Naive B cell (primary cell): Measurements from ENCODE around the gene CMTM7. TPM values are rescaled to one million over a fixed set of nuclear protein-coding genes. Genes with fewer than 3 reads are reported as not detected.

Source experiments
- ATAC-seq, 2 donors: fragments of 150-1000 bp; cut with Tn5 transposase; 2 replicates each; pipeline ENCODE4 v1.10.0; 2021; ENCODE audit warnings: low read depth in 2 of 2, mild to moderate bottlenecking in 2 of 2, moderate library complexity in 2 of 2
- DNase-seq: peaks from one replicate; pipeline ENCODE4 v3.0.0; 2022
- H3K27ac Mint-ChIP-seq, 6 donors: one replicate each; pipeline ENCODE4 v1.8.0; 2020 to 2022; ENCODE audit warnings: mild to moderate bottlenecking in 6 of 6, mixed read lengths in 6 of 6, moderate library complexity in 5 of 6, inconsistent platforms in 2 of 6
- H3K27me3 Mint-ChIP-seq, 3 donors: one replicate each; pipeline ENCODE4 v1.8.0; 2021 to 2022; ENCODE audit warnings: mixed read lengths in 3 of 3, mild to moderate bottlenecking in 1 of 3
- H3K36me3 Mint-ChIP-seq, 2 donors: one replicate each; pipeline ENCODE4 v1.8.0; 2020 to 2022; ENCODE audit warnings: mixed read lengths in 2 of 2, inconsistent platforms in 1 of 2, mild to moderate bottlenecking in 1 of 2
- H3K4me1 Mint-ChIP-seq, 3 donors: one replicate each; pipeline ENCODE4 v1.8.0; 2020 to 2022; ENCODE audit warnings: mixed read lengths in 3 of 3, inconsistent platforms in 1 of 3, mild to moderate bottlenecking in 1 of 3, moderate library complexity in 1 of 3
- H3K4me3 Mint-ChIP-seq, 8 donors: one replicate each; pipeline ENCODE4 v1.8.0; 2020 to 2022; ENCODE audit warnings: mild to moderate bottlenecking in 8 of 8, mixed read lengths in 8 of 8, moderate library complexity in 8 of 8, inconsistent platforms in 2 of 8
- H3K9me3 Mint-ChIP-seq, 7 donors: one replicate each; pipeline ENCODE4 v1.8.0; 2020 to 2022; ENCODE audit warnings: mixed read lengths in 7 of 7, mild to moderate bottlenecking in 5 of 7, inconsistent platforms in 2 of 7, moderate library complexity in 1 of 7
- polyA plus RNA-seq, 6 donors: library from polyadenylated mRNA; unstranded; fragments of 300-500 nt; fragmentation: Illumina TruSeq; gene quantifications; one replicate each; pipeline ENCODE4 v1.2.3, GENCODE V29; 2021; ENCODE audit warnings: low read depth in 6 of 6

Gene CMTM7
- polyA plus RNA-seq, 6 donors from 2014 or later = 56.8 to 116 (median 73.3) TPM

DNA sequence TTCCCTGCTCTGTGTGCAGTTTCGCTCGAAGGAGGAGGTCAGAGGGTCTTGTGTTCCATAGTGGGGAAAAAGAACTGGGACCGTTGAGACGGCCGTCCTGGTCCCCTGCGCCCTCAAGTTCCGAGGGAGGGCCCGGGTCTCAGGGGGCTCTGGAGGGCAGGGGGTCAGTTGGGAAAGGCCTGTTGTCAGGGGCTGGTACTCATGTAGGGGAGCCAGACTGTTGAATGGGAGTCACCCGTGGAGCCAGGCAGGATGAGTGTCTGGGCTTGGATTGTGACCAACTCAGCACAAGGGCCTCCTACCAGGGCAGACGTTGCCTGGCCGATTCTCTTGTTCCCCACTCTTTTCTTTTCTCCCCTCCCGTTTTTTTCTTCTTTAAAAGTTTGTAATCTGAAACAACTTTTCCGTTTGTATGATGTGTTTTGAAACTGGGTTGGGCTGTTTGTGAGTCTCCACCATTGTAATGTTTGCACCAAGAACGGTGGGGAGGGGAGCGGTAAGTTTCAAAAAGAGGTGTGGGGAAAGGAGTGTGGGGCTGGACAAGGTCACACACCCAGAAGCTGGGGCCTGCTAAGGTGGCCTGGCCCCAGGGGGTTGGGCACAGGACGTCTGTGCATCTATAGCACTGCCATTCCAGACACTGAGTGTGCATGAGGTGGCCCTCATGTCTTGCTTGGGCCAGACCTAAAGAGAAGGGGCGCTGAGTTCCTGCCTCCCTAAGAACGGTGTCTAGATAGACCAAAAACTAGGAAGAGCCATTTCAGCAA is 1.1 kb downstream of the CMTM7 start:
- no peaks in the 10 kb centered on the region for H3K36me3 Mint-ChIP-seq
- no peaks in the 10 kb centered on the region for H3K9me3 Mint-ChIP-seq
- ATAC-seq (peak in 1 of 2 donors; percentile 13), DNase-seq (no peak)
- no peaks in the 10 kb centered on the region for H3K27me3 Mint-ChIP-seq
- H3K27ac Mint-ChIP-seq = peak overlapping the region; percentile 81 to 97 (median 93)
- H3K4me1 Mint-ChIP-seq = peaks cover 42 to 62% (median 60%) of the 10 kb centered on the region in 3 donors
- H3K4me3 Mint-ChIP-seq = peak overlapping the region; percentile 91 to 99 (median 98)

DNA sequence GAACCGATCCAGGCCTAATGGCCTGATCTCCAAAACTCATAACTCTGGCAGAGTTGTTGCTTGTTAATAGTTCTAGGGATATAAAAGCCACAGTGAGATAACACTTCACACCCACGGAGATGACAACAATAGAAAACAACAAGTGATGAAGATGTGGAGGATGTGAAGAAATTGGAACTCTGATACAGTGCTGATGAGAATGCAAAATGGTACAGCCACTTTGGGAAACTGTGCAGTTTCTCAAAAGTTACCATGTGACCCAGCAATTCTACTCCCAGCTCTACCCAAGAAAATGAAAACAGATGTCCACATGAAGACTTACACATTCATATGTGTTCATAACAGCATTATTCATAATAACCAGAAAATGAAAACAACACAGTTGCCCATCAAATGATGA is 3.8 kb downstream of the CMTM7 start:
- H3K4me3 Mint-ChIP-seq = peak overlapping the region in 1 of 8 donors; percentile 1
- no peaks in the 10 kb centered on the region for H3K9me3 Mint-ChIP-seq
- DNase-seq (no peak), ATAC-seq (no peak)
- H3K36me3 Mint-ChIP-seq = no peaks in the 10 kb centered on the region
- peaks cover 58 to 83% (median 80%) of the 10 kb centered on the region in 3 donors for H3K4me1 Mint-ChIP-seq
- no peaks in the 10 kb centered on the region for H3K27me3 Mint-ChIP-seq
- H3K27ac Mint-ChIP-seq = peak overlapping the region; percentile 26 to 94 (median 87)

DNA sequence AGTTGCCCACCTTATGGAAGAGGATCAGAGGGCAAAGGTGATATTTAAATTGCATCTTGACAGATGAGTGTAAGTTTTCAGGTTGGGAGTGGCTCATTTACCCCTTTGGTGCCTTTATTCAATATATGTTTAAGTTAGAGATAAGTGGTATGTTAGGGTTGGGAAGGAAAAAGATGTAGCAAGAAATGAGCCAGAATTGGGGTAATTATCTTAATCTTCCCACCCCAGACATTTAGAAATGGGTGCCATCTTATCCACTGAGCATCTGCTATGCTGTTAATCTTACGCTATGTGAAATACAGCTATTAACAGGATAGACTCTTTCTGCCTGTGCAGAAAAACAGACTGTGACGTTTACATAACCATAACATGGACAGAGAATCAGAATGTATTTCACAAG is 6.3 kb downstream of the CMTM7 start:
- Mint-ChIP-seq H3K27ac (peak overlapping the region in 3 of 6 donors; percentile 23 to 97 (median 86)), H3K27me3 (no peaks in the 10 kb centered on the region), H3K4me3 (no peak overlapping the region), H3K4me1 (peaks cover 56 to 89% (median 85%) of the 10 kb centered on the region in 3 donors), H3K36me3 (no peaks in the 10 kb centered on the region), H3K9me3 (no peaks in the 10 kb centered on the region)
- DNase-seq = no peak
- no peak for ATAC-seq

DNA sequence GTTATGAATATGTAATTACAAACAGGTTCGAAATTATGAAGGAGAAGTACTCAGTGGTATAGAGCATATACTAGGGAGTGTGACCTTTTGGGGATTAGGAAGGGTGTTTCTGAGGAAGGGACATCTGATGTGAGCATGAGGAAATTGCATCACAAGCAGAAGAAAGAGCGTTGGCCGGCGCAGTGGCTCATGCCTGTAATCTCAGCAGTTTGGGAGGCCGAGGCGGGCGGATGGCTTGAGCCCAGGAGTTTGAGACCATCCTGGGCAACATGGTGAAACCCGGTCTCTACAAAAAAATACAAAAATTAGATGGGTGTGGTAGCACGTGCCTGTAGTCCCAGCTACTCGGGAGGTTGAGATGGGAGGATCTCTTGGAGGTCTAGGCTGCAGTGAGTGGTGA is 6.9 kb downstream of the CMTM7 start:
- Mint-ChIP-seq H3K27ac (peak overlapping the region; percentile 50 to 97 (median 80)), H3K9me3 (no peaks in the 10 kb centered on the region), H3K36me3 (no peaks in the 10 kb centered on the region), H3K4me1 (peaks cover 55 to 89% (median 85%) of the 10 kb centered on the region in 3 donors), H3K4me3 (peak overlapping the region in 2 of 8 donors; percentile 4 to 78), H3K27me3 (no peaks in the 10 kb centered on the region)
- ATAC-seq (no peak), DNase-seq (no peak)

DNA sequence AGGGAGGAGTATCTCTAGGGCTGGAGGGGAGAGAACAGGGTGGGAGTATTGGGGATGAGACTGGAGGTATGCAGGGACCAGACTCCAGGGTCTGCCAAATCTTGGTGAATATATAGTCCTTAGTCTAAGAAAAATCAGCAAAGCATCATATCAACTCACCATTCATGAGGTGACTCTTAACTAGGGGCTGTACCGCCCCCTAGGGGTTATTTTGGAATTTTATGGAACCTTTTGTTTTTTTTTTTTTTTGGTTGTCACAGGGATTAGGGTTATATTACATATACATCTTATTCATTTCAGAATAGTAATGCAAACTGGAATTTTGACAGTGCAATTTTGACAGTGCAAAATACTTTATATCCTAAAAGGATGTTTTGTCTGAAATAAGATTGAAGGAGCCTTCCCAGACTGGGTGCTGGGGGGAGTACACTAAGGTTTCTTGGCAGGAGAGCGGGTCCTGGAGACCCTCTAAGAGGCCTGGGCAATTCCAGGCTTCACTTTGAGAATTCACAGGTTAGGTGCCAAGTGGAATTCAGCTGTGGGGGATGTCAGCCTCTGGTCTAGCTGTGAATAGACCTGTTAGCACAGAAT is 7.5 kb downstream of the CMTM7 start:
- H3K4me1 Mint-ChIP-seq = peaks cover 55 to 88% (median 85%) of the 10 kb centered on the region in 3 donors
- H3K27ac Mint-ChIP-seq = peak overlapping the region; percentile 57 to 97 (median 88)
- DNase-seq = peak; percentile 63
- no peaks in the 10 kb centered on the region for H3K36me3 Mint-ChIP-seq
- ATAC-seq = peak; percentile 15 to 31
- H3K9me3 Mint-ChIP-seq = no peaks in the 10 kb centered on the region
- H3K27me3 Mint-ChIP-seq = no peaks in the 10 kb centered on the region
- H3K4me3 Mint-ChIP-seq = peak overlapping the region in 3 of 8 donors; percentile 23 to 78 (median 69)

DNA sequence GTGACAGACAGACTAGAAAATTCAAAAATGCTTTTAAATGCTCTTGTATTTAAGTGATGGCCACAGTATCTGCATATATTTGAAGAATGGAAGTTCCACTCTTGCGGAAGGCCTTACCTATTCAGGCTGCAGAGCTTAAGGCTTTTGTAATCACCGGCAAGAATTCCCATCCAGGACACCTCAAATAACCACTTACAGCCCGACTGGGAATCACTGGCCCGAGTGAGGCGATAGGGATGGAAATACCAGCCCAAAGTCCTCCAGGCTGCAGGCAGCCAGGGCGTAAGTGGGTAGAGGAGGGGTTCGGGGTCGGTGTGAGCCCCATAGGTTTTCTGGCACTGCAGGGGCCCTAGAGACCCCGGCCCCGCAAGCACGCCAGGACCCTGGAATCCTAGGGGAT is 9.5 kb downstream of the CMTM7 start:
- H3K4me3 Mint-ChIP-seq = peak overlapping the region; percentile 88 to 99 (median 92)
- no peaks in the 10 kb centered on the region for H3K27me3 Mint-ChIP-seq
- H3K36me3 Mint-ChIP-seq = peaks cover 3 to 8% of the 10 kb centered on the region in 2 donors
- no peaks in the 10 kb centered on the region for H3K9me3 Mint-ChIP-seq
- DNase-seq = no peak
- H3K4me1 Mint-ChIP-seq = peaks cover 50 to 84% (median 79%) of the 10 kb centered on the region in 3 donors
- ATAC-seq = no peak
- H3K27ac Mint-ChIP-seq = peak overlapping the region; percentile 70 to 99 (median 98)

DNA sequence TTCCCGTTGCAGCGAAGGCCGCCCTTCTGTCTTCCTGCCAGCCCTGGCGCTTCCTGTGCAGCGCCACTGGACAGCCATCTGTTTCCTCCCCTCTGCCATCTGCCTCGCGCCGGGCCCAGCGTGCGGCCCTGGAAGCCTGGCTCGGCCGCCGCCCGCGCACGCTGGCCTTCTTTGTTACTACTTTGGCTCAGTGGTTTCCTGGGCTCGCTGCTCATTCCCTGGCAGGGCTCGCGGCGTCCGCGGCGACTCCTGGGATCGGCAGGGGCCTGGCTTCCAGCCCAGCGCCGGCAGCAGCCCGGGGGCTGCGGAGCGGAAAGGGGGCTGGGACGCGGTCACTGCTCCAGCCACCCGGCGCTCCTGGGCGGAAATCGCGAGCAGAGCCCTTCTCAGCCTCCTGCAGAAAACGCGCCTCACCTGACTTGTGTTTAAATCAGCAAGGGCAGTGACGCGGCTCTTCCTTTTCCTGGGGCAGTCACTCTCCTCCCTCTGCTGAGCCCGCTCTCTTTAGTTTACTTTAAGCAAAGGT is 10.0 kb downstream of the CMTM7 start:
- Mint-ChIP-seq H3K4me1 (peaks cover 53 to 81% (median 79%) of the 10 kb centered on the region in 3 donors), H3K27me3 (no peaks in the 10 kb centered on the region), H3K9me3 (no peaks in the 10 kb centered on the region), H3K27ac (peak overlapping the region; percentile 92 to 99 (median 98)), H3K4me3 (peak overlapping the region; percentile 88 to 99 (median 92)), H3K36me3 (peaks cover 3 to 8% of the 10 kb centered on the region in 2 donors)
- ATAC-seq (peak; percentile 78 to 80), DNase-seq (peak; percentile 75)

DNA sequence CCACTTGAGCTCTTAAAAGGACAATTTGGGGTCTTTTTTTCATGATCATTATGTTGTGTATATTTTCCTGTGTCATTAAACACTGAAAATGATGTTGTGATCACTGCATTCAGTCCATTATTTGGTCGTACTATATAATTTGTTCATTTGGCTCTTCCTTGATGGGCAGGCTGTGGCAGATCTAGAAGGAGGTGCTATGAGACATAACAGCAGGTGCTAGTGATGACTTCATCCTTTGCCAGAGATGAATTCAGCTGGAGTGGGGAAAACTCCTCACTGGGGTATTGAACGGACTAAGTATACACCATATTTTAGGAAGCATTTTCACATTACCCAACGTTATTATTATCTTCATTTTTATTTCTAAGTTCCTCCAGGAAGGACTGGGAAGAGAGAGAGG is 12.0 kb downstream of the CMTM7 start:
- H3K27ac Mint-ChIP-seq = peak overlapping the region in 4 of 6 donors; percentile 87 to 97 (median 90)

DNA sequence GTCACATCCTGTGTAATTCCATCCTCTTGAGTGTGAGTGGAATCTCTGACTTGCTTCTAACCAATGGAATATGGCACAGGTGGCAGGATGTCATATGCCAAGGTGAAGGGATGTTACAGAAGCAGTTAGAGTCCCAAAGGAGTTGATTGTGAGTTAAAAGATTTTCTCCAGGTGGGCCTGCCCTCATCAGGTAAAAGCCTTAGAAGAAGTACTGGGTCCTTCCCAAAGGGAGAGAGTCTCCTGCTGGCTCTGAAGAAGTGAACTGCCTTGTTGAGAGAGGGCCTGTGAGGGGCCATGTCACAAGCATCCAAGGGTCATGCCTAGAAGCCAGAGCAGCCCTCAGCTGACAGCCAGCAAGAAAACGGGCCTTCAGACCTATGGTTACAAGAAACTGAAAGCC is 13.1 kb downstream of the CMTM7 start:
- H3K4me1 Mint-ChIP-seq = peaks cover 53 to 77% (median 72%) of the 10 kb centered on the region in 3 donors
- H3K27me3 Mint-ChIP-seq = no peaks in the 10 kb centered on the region
- DNase-seq (no peak), ATAC-seq (no peak)
- H3K9me3 Mint-ChIP-seq = no peaks in the 10 kb centered on the region
- H3K4me3 Mint-ChIP-seq = peak overlapping the region in 1 of 8 donors; percentile 36
- peak overlapping the region in 4 of 6 donors; percentile 54 to 97 (median 64) for H3K27ac Mint-ChIP-seq
- H3K36me3 Mint-ChIP-seq = peaks cover 3 to 8% of the 10 kb centered on the region in 2 donors

More for the DNA sequence above, 12.0 kb downstream of the CMTM7 start:
- Mint-ChIP-seq H3K4me1 (peaks cover 53 to 80% (median 74%) of the 10 kb centered on the region in 3 donors), H3K4me3 (peak overlapping the region in 4 of 8 donors; percentile 1 to 65 (median 51)), H3K36me3 (peaks cover 3 to 8% of the 10 kb centered on the region in 2 donors), H3K27me3 (no peaks in the 10 kb centered on the region), H3K9me3 (no peaks in the 10 kb centered on the region)
- ATAC-seq (no peak), DNase-seq (no peak)

DNA sequence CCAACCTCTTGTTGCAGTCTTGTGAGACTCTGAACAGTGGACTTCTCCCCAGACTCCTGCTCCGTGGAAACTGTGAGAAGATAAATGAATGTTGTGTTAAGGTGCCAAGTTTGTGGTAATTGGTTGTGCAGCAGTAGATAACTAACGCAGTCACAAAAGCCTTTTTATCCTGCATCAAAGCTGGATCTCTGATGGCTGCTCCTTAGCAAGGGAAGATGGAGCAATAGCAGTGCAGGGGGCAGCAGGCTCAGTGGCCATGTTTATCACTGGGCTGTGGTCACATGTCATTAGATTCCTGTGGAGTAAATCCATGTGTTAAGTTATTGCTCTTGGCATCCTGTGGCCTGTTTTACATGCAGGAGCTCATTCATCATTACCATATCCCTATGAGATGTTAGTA is 13.5 kb downstream of the CMTM7 start:
- H3K27me3 Mint-ChIP-seq = no peaks in the 10 kb centered on the region
- H3K4me3 Mint-ChIP-seq = peak overlapping the region in 1 of 8 donors; percentile 5
- H3K9me3 Mint-ChIP-seq = no peaks in the 10 kb centered on the region
- peak overlapping the region in 5 of 6 donors; percentile 43 to 97 (median 65) for H3K27ac Mint-ChIP-seq
- ATAC-seq = no peak
- peaks cover 3 to 8% of the 10 kb centered on the region in 2 donors for H3K36me3 Mint-ChIP-seq
- peaks cover 57 to 77% (median 75%) of the 10 kb centered on the region in 3 donors for H3K4me1 Mint-ChIP-seq
- no peak for DNase-seq

DNA sequence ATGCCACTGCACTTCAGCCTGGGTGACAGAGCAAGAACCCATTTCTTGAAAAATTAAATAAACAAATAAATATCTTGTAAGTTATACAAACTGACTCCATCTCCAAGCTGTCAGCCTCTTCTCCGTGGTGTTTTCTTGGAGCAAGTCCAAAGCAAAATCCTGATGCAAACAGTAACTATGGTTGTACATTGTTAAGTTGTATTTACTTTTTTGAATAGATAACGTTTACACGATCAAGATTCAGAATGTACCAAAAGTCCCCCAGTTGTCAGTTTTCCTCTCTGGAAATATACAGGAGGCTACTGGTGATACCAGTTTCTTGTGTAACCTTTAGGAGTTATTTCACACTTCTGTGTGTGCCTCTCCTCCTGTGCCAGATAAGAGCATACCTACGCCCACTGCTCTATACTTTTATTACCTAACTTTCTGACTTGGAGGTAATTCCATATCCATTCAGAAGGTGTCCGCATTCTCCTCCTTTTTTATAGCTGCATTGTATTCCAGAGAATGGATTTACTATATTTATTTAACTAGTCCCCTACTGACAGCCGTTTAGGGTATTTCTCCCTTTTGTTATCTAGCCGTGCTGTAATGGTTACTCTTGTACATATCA is 14.2 kb downstream of the CMTM7 start:
- ATAC-seq (no peak), DNase-seq (no peak)
- H3K4me1 Mint-ChIP-seq = peaks cover 57 to 75% (median 74%) of the 10 kb centered on the region in 3 donors
- no peak overlapping the region for H3K4me3 Mint-ChIP-seq
- H3K36me3 Mint-ChIP-seq = peaks cover 3 to 8% of the 10 kb centered on the region in 2 donors
- peak overlapping the region in 1 of 6 donors; percentile 65 for H3K27ac Mint-ChIP-seq
- H3K27me3 Mint-ChIP-seq = no peaks in the 10 kb centered on the region
- no peaks in the 10 kb centered on the region for H3K9me3 Mint-ChIP-seq

DNA sequence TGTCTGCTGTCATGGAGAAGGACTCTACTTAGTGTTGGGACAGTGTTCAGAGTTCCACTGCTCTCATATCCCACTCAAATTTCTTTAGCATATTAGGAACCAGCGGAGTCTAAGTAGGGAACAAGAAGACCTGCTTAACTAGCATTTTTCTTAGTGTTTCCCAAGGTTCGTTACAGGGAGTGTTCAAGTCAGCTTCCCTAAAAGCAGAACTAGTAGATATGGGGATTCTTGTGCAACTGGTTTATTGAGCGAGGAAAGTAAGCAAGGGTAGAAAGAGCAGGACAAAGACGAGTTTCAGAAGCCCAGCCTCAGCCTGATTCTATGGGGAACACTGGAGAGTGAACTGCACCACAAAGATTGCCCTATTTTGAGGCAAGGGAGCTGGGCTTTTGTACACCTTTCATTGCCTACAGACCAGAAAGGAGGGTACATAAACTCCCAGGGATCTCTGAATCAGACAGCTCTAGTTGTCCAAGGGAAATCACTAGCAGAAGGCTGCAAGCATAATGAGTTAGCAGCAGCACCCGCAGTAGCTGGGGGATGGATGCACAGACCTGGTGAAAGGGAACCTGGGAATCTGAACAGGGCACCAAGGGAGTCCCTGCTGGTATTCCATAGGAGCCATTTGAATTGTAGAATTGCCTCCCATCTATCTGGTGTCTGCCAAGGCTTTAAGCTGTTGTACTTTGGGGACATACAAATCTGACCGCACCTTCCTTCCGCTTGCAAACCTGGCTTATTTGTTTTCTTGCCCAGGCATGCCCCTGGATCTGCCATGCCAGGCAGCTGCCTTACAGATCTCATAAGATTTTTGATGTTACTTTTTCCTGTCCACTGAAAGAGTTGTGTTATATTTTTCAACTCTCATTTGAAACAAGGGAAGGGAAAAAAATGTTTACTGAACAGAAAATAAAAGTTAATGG is 15.1 kb downstream of the CMTM7 start:
- H3K4me1 Mint-ChIP-seq = peaks cover 55 to 69% (median 67%) of the 10 kb centered on the region in 3 donors
- no peak for ATAC-seq
- DNase-seq = no peak
- no peaks in the 10 kb centered on the region for H3K9me3 Mint-ChIP-seq
- peak overlapping the region in 5 of 6 donors; percentile 15 to 80 (median 64) for H3K27ac Mint-ChIP-seq
- peak overlapping the region in 4 of 8 donors; percentile 3 to 58 (median 30) for H3K4me3 Mint-ChIP-seq
- peaks cover 3 to 8% of the 10 kb centered on the region in 2 donors for H3K36me3 Mint-ChIP-seq
- H3K27me3 Mint-ChIP-seq = no peaks in the 10 kb centered on the region
